Stimulated activated CD4-positive, alpha-beta T cell treated with anti-CD3 and anti-CD28 coated beads, TNF-alpha, amount 100 ng/mL, for 48 hours (primary cell): ENCODE data around the gene DISP1.
"Not testable (repeated sequence)": the region's sequence is repeated elsewhere in the genome, so short reads cannot be mapped to it uniquely, and the experiment has no call there.

ENCODE experiments used
- DNase-seq, 3 donors: peaks; one replicate each; pipeline ENCODE4 v3.0.0-alpha.2; 2020; ENCODE audit warnings: low read depth in 3 of 3

DISP1 gene

DNA sequence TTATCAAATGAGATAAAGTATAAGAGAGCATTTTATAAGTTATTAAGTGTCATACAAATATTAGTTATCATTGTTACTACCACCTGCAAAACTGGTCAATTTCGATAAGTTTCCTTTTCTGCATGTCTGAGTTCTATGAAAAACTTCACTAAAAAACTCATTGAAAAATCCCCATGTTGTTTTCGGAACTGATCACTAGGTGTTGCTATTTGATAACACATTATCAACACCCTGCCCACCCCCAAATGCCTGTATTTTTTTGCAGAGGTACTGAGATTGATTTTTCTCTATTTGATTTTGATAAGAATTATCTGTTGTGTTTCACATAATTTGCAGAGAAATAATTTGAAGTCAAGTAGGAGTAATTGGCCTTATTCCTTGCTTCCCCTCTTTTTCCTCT is 22.1 kb upstream of the DISP1 start:
- DNase-seq: no peak

DNA sequence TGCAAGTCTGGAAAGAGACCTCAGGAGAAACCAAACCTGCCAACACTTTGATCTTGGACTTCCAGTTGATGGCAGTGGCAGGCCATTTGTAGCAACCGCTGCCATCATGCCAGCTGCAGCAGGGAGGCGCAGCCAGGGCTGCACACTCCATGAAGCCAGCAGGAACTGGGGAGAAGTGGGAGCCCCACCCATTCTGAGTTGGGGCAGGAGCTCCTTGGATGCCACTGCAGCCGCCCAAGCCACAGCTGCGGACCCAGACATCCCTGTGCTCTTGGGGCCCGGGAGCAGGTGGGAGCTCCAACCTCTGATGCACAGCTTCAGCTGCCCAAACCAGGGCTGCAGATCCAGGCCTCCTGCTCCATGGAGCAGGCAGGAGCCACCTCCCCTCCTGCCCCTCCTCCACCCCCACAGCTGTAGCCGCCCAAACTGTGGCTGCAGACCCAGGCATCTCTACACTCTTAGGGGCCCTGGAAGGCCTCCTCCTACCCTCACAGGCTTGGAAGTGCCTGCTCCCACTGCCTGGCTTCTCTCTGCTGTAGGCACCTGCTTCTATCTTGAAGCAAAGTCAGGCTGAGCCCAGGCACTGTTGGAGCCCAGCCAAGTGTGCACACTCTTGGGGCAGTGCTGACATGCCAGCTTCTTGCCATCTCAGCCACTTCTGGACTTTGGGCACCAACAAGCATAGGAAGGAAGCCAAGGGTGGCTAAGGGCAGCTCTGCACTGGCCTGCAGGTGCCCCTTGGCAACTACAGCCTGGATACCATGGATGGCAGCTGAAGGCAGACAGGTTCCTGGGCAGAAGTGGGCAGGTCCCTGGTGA is 20.0 kb upstream of the DISP1 start:
- DNase-seq: no peak

GRCh38 chr1:222798116-222798515 is 16.7 kb upstream of the DISP1 start:
- DNase-seq: no peak

DNA sequence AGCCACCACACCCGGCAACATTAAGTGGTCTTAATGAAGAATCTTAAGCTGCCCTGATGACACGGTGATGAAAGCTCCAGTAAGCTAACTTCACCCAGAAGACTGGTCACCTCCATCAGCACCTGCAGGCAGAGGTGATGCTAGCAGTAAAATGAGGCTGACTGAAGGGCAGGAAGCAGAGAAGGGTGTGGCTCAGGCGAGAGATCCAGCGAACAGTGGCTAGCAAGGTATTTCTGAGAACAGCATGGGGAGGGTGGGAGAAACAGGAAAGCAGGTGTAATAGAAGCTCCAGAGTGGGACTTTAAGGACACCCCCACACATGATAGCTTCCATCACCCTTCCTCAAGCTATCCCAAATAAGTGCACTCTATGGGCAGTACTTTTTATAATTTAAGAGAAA is 15.9 kb upstream of the DISP1 start:
- no peak for DNase-seq

DNA sequence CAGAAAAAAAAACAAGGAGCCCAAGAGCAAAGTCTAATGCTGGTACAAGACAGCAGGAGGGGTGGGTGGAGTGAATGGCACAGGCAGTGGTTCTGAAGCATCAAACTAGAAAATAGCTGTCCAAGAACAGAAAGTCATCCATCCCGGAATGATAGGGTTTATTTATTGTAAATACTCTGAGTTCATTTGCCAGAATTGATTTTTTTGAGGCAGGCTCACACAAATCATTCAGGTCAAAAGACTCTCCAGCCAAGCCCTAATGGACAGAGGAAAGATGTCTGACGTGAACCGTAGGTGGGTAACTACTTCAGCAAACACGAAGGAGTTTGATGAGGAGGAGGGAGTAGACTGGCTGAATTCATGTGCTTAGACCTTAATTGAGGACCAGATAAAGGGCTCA is 13.8 kb upstream of the DISP1 start:
- DNase-seq: no peak

DNA sequence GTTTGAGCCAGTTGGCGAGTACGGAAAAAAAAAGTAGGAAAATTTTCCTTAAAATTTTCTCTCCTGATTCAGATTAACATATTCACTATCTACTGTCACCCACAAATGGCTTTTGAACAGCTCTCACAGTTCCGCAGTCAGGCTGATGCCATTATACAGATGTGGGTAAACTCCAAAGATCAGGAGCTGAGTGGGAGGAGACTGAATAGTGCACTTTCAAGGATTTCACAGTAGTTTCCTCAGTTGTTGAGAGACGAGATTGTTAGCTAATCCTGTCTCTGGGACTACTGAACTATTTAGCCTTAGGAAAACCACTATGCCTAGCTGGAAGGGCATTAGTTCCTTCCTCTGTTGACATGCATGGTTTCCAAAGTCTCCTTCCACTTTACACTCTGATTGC is 3.2 kb upstream of the DISP1 start:
- DNase-seq: no peak

GRCh38 chr1:222813866-222814535 is 838 bp upstream of the DISP1 start:
- no peak for DNase-seq

GRCh38 chr1:222815440-222815765 is 564 bp downstream of the DISP1 start:
- no peak for DNase-seq

DNA sequence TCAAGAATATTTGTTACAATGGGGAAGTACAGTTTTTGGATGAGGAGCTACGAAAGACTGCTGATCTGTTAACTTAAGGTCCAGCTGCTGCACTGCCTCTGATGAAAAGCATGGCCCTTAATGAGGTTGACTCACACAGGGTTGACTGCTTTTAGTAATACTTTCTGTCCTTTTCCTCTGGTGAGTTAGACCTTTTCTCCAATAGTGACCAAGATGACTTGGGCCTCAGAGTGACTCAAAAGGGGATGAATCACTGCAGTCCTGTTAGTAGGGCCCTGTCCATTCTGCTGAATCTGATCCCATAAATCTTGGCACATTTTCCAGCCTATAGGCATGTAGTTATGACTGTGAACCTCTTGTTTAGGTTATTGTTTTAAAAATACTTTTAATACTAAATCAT is 2.7 kb downstream of the DISP1 start:
- no peak for DNase-seq

DNA sequence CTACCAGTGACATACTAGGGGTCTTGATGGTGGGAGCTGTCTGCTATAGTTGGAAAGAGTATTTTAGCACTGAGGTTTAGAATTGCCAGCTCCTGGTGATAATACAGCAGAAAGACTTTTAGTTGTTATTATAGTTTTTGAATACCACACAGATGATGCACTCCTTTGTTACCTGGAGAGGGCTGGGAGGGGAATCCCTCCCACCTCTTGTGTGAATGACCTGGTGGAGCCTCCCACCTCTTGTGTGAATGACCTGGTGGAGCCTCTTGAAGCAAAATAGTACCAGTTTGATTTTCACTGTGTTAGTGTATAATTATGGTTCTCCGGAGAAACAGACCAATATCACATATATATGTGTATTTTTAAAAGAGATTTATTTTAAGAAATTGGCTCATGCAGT is 3.3 kb downstream of the DISP1 start:
- DNase-seq: no peak

DNA sequence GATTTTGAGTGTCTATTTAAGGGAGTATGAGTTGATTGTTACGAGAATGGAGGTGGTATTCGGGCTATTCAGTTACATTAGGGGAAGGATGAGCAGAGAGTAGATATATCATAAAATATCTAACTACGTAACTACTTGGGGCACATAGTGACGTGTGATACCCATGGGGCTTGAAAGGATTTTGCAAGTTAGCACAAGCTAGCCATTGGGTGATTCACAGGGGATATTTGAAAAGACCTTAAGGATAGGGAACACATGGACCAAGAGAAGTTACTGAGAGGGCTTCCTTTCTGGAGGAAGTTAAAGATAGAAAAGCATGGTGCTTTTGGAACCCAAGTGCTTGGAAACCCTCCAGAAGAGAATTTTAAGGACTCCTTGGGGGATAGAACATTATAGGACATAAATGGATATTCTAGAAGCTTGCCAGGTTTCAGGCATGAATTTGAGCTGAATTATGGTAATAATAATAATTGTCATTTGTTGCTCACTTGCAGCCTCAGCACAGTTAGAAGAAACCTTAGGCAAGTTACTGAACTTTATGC is 5.4 kb downstream of the DISP1 start:
- DNase-seq: no peak

GRCh38 chr1:222821239-222821638 is 6.4 kb downstream of the DISP1 start:
- no peak for DNase-seq

- no peak for DNase-seq
Measured at GRCh38 chr1:222823695-222824094, 8.9 kb downstream of the DISP1 start.

GRCh38 chr1:222824641-222825040 is 9.8 kb downstream of the DISP1 start:
- no peak for DNase-seq

DNA sequence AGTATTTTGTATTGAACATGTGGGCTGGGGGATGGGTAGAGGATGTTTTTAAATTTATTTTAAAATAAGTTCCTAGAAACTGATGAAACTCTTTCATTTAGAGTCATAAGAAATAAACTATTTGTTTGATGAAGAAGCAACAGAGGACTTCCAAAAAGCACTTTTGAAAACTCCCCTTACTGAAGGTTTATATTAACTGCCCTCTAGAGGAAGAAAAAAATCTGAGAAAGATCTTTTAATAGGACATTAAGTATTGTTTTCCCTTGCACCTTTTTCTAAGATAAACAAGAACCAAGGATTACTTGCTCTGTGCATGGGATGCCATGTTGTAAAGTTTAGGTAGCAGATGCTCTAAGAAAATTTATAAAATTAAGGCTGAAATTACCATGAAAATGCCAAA is 14.1 kb downstream of the DISP1 start:
- no peak for DNase-seq

GRCh38 chr1:222829868-222830267 is 15.0 kb downstream of the DISP1 start:
- DNase-seq: no peak

DNA sequence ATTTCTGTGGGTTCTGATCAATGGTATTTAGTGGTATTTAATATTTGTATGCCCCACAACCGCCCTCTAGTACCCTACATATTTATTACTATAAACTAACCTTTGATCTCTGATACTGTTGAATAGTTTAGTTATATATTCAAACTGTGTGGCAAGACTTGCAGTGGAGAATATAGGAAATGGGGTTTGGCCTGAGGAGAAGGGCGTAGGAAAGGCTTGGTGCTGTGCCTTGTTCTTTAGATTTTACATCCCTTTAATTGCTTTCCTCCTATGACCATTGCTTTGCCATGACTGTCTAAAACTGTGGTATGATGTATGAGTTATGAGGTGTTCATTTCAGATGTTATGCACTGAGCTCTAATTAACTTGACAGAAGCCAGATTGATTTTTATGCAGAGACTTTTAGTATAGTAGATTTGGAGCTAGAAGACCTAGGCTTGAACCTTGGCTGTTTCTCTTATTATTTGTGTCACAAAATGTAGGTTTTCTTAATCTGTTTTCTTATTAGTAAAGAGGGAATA is 18.6 kb downstream of the DISP1 start:
- DNase-seq: no peak

DNA sequence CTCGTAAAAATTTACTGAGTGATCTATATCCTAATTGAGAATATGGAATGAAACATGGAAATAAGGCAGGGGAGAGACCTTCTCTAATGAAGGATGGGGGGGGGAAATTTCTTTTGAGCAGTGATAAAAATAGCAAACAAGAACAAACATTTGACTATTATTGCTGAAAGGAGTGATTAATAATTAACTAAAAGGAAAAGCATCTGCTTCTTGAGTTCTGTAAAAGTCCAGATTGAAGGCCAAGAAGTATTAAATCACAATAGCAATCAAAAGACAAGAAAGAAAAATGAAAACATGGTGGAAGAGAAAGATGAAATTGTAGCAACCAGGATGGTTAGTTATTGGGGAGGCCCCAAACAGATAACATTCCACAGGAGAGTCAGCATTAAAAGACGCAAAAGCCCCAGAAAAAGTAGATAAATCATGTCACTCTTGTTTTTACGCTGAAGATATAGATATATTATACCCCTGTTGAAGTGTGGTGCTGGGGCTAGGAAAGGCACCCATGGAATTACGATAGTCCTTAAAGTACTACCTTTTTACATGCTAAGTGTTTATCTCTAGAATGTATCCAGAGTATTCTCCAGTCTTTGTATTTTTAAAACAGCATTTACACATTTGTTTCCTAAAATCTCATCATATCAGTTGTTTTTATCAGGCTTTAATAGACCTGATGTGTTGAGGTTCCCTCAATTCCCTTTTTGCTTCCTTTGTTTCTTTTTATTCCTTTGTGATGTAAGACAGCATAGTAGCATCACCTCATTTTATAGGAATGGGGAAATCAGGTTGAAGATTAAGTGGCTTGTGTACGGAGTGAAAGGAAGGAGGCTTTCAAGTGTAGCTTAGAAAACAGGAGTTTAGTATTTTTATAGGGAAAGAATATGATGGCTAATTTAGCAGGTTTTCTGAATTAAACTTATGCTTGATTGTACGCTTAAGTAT is 28.9 kb downstream of the DISP1 start:
- DNase-seq: no peak

GRCh38 chr1:222844411-222844779 is 29.6 kb downstream of the DISP1 start:
- DNase-seq: no peak

DNA sequence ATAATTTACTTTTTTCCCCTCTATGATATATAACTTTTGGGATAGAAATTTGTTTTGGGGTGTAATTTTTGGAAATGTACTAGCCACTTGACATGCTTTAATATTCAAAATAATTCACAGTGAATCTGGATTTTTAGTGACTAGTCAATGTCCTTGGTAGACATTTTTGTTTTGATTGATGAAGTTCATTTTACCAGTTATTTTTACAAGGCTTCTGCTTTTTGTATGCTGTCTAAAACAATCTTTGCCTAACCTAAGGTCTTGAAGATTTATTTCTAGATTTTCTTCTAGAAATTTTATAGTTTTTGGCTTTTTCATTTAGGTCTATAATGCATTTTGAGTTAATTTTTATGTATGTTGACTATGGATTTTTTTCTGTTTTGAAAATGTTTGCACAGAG is 30.9 kb downstream of the DISP1 start:
- no peak for DNase-seq

- DNase-seq: not testable (repeated sequence)
Measured at GRCh38 chr1:222850550-222850949, 35.7 kb downstream of the DISP1 start.

DNA sequence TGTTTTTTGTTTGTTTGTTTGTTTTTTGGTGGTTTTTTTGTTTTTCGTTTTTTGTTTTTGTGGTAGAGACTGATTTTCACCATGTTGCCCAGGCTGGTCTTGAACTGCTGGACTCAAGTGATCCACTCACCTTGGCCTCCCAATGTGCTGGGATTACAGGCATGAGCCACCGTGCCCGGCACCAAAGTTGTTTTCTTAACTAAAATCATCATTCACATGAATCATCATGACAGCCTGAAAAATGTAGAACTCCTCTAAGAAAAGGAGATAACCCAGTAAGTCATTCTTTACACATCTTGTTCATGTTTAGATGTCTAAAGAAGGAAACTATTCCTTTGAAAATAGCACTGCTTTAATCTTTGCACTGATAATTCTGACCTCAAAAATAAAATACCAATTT is 37.5 kb downstream of the DISP1 start:
- DNase-seq: no peak
